Endothelial cell of umbilical vein (primary cell): ENCODE measurements around the gene ARHGEF28. TPM values are rescaled to one million over a fixed set of nuclear protein-coding genes. Genes with fewer than 3 reads are reported as not detected.

Experiments
- BruUV-seq: library from RNA; stranded (reverse); fragments of 400-500 nt; replicated peaks from 2 replicates; lab custom pipeline; 2021; lab: Mats Ljungman, UMichigan
- CTCF ChIA-PET: fragments of 300-600, 350-600 bp; sonication (Branson Sonifier 250); formaldehyde crosslinking; loops from one replicate; lab custom pipeline; 2021; ENCODE audit warnings: antibody characterized with exemption, inconsistent platforms; lab: Charles Lee
- POLR2A ChIA-PET: fragments of 300-600, 350-600 bp; sonication (Branson Sonifier 250); formaldehyde crosslinking; loops from one replicate; lab custom pipeline; 2021; ENCODE audit warnings: antibody characterized with exemption, inconsistent platforms; lab: Charles Lee
- DNase-seq: peaks from one replicate; pipeline ENCODE4 v3.0.0-alpha.2; 2011; ENCODE audit warnings: low read depth, low spot score
- FAIRE-seq: peaks from 2 replicates; lab custom pipeline; 2011; peaks lifted over from hg19 to GRCh38; lab: Jason Lieb, UNC
- H2AFZ ChIP-seq: 2 replicates; pipeline ENCODE4 v1.6.0; 2012; ENCODE audit warnings: low read depth, low read length, control low read depth, inconsistent platforms
- H3K27ac ChIP-seq: 2 replicates; pipeline ENCODE4 v1.5.1; 2011; ENCODE audit warnings: low read depth, mild to moderate bottlenecking, control low read depth, low read length, moderate library complexity; ENCODE audit not compliant: insufficient read depth
- H3K27me3 ChIP-seq, 2 experiments: 2 replicates each; pipeline versions ENCODE4 v1.6.0 to v1.6.1; 2011; ENCODE audit warnings: low read length in 2 of 2, mixed read lengths in 1 of 2; ENCODE audit not compliant: control insufficient read depth in 2 of 2, insufficient read depth in 2 of 2
- H3K36me3 ChIP-seq, 2 experiments: 2 replicates in 1 of 2; 3 replicates in 1 of 2; pipeline ENCODE4 v1.5.1; 2011; ENCODE audit warnings: low read length in 2 of 2, mild to moderate bottlenecking in 1 of 2, moderate library complexity in 1 of 2; ENCODE audit not compliant: control insufficient read depth in 2 of 2, insufficient read depth in 2 of 2; ENCODE audit errors: extremely low read depth in 1 of 2
- H3K4me1 ChIP-seq: 3 replicates; pipeline ENCODE4 v1.5.1; 2011; ENCODE audit warnings: mild to moderate bottlenecking, low read length; ENCODE audit not compliant: control insufficient read depth, insufficient read depth; ENCODE audit errors: extremely low read depth
- H3K4me2 ChIP-seq: 2 replicates; pipeline ENCODE4 v1.6.1; 2011; ENCODE audit warnings: low read length, control low read depth, mixed read lengths; ENCODE audit not compliant: insufficient read depth
- H3K4me3 ChIP-seq, 3 experiments: fragments of 200-600 bp in 1 of 3; sonication (generic), shearing (Covaris generic) in 1 of 3; replicated peaks in 1 of 3; 2 replicates each; pipeline ENCODE4 v1.5.1; 2011 to 2016; ENCODE audit warnings: control low read depth in 3 of 3, low read length in 3 of 3, mild to moderate bottlenecking in 2 of 3, inconsistent platforms in 1 of 3, low read depth in 1 of 3, moderate library complexity in 1 of 3; ENCODE audit not compliant: insufficient read depth in 1 of 3
- H3K79me2 ChIP-seq: 2 replicates; pipeline ENCODE4 v1.6.0; 2012; ENCODE audit warnings: low read length, inconsistent platforms; ENCODE audit not compliant: control insufficient read depth, insufficient read depth
- H3K9ac ChIP-seq: replicated peaks from 2 replicates; pipeline ENCODE3; 2011; ENCODE audit warnings: low read length, control low read depth; ENCODE audit not compliant: insufficient read depth; ENCODE audit errors: extremely low read depth
- H3K9me1 ChIP-seq: replicated peaks from 3 replicates; pipeline ENCODE4 v1.6.0; 2011; ENCODE audit warnings: mild to moderate bottlenecking, low read length; ENCODE audit not compliant: control insufficient read depth, insufficient read depth; ENCODE audit errors: extremely low read depth
- H3K9me3 ChIP-seq: replicated peaks from 2 replicates; pipeline ENCODE4 v1.5.1; 2012; ENCODE audit warnings: low read length, inconsistent platforms; ENCODE audit not compliant: control insufficient read depth, insufficient read depth
- H4K20me1 ChIP-seq: replicated peaks from 2 replicates; pipeline ENCODE3; 2011; ENCODE audit warnings: mild to moderate bottlenecking, low read length; ENCODE audit not compliant: control insufficient read depth, insufficient read depth; ENCODE audit errors: extremely low read depth
- EZH2 ChIP-seq: IDR thresholded peaks from 2 replicates; pipeline ENCODE4 v1.6.1; 2012; ENCODE audit warnings: borderline replicate concordance, low read depth, mild to moderate bottlenecking, moderate library complexity, low read length, inconsistent platforms; ENCODE audit not compliant: severe bottlenecking
- FOS ChIP-seq: IDR thresholded peaks from 2 replicates; pipeline ENCODE4 v1.6.1; 2011; ENCODE audit warnings: mild to moderate bottlenecking, low read length, moderate library complexity, borderline replicate concordance; ENCODE audit not compliant: insufficient read depth
- GATA2 ChIP-seq: IDR thresholded peaks from 2 replicates; pipeline ENCODE4 v1.7.0; 2011; ENCODE audit warnings: low read depth, mild to moderate bottlenecking, moderate library complexity, mixed read lengths, low read length; ENCODE audit not compliant: insufficient read length, insufficient read depth
- JUN ChIP-seq: IDR thresholded peaks from 2 replicates; pipeline ENCODE4 v1.6.1; 2011; ENCODE audit warnings: borderline replicate concordance, low read depth; ENCODE audit not compliant: insufficient read length, insufficient read depth
- MYC ChIP-seq: IDR thresholded peaks from one replicate; pipeline ENCODE4 v1.6.1; 2011; ENCODE audit warnings: mild to moderate bottlenecking, low read depth, low read length
- POLR2A ChIP-seq: IDR thresholded peaks from 2 replicates; pipeline ENCODE4 v1.6.1; 2012; ENCODE audit warnings: low read depth, mild to moderate bottlenecking, control low read depth, low read length
- POLR2AphosphoS5 ChIP-seq: IDR thresholded peaks from 2 replicates; pipeline ENCODE4 v1.6.1; 2012; ENCODE audit warnings: low read depth, mild to moderate bottlenecking, control low read depth, low read length, moderate library complexity; ENCODE audit not compliant: insufficient read depth
- dilution Hi-C: fragments of 300-500 bp; cut with MboI; formaldehyde crosslinking; loops from one replicate; pipeline ENCODE4 v1.15.0; 2019; ENCODE audit warnings: low sequenced_read_pairs; ENCODE audit not compliant: extremely low pct_ligation_motif_present
- intact Hi-C: fragments of 100-400 bp; cut with micrococcal nuclease; formaldehyde crosslinking; loops from one replicate; pipeline ENCODE4 v1.10.0; 2022
- polyA plus RNA-seq, 4 experiments: library from polyadenylated mRNA; depleted of rRNA in 3 of 4; stranded (reverse) in 3 of 4; unstranded in 1 of 4; fragments of >200 nt; gene quantifications; 2 replicates each; pipeline versions ENCODE4 v1.2.1 to v1.2.3, GENCODE V29; 2011 to 2012; ENCODE audit warnings: missing spikeins in 1 of 4
- total RNA-seq: library from RNA; stranded (reverse); gene quantifications from 2 replicates; pipeline ENCODE4 v1.2.3, GENCODE V29; 2021
- TF ChIP-seq, protein P1 (sequence below), 2 donors: IDR thresholded peaks; 1 replicate in 1 of 2; 2 replicates in 1 of 2; pipeline ENCODE4 v1.5.1; 2011; ENCODE audit warnings: low read length in 2 of 2, mild to moderate bottlenecking in 2 of 2, moderate library complexity in 2 of 2, control low read depth in 1 of 2, inconsistent platforms in 1 of 2, low read depth in 1 of 2; ENCODE audit not compliant: insufficient read depth in 1 of 2; ENCODE audit errors: extremely low read depth in 1 of 2
- TF ChIP-seq, protein P2 (sequence below): IDR thresholded peaks from 2 replicates; pipeline ENCODE4 v1.6.1; 2011; ENCODE audit not compliant: insufficient read depth, insufficient read length

Gene ARHGEF28
- total and polyA plus RNA-seq, 2 donors (not counting 3 experiments of a cell fraction or from before 2014, with no cell fraction given) = 29.5 to 108 TPM

DNA sequence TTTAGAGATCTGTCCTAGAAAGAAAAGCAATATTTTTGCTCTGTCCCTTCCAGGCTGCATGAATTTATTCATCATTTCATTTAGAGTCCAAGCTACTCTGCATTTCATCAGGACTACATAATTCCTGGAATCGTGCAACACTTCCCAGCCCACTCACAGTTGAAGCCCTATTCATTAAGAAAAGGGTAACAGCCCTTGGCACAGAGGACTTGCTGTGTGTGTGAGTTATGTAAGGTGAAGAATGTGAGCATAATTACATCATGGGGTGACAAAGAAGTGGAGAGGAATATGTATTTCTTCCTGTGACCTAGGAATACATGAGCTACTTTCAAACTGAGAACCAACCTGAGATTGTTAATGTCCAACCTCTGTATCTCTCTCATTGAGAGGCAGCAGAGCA lies 317.4 kb downstream of the ARHGEF28 start:
- Histone ChIP-seq H3K4me2 (no peak overlapping the region), H2AFZ (no peak overlapping the region), H3K4me3 (no peak overlapping the region), H3K36me3 (peaks cover 4 to 8% of the 10 kb centered on the region in 2 experiments), H3K27me3 (no peaks in the 10 kb centered on the region), H3K9me3 (no peaks in the 10 kb centered on the region), H3K9ac (no peak overlapping the region), H4K20me1 (no peaks in the 10 kb centered on the region), H3K4me1 (peaks cover 10% of the 10 kb centered on the region), H3K79me2 (no peaks in the 10 kb centered on the region), H3K9me1 (no peaks in the 10 kb centered on the region), H3K27ac (no peak overlapping the region)
- FAIRE-seq (no peak), DNase-seq (no peak)
- intact Hi-C loops = no loop called here
- ChIA-PET CTCF (interaction anchor here (1.7 kb wide), 1 partner anchor 10 kb away, joined by 3 read pairs; no protein-coding TSS in a partner anchor), POLR2A (no interaction called here)
- dilution Hi-C loops = no loop called here
- BruUV-seq = no TSS peak
- TF ChIP-seq GATA2 = no peak
- TF ChIP-seq POLR2A = no peak
- TF ChIP-seq, protein P1, sequence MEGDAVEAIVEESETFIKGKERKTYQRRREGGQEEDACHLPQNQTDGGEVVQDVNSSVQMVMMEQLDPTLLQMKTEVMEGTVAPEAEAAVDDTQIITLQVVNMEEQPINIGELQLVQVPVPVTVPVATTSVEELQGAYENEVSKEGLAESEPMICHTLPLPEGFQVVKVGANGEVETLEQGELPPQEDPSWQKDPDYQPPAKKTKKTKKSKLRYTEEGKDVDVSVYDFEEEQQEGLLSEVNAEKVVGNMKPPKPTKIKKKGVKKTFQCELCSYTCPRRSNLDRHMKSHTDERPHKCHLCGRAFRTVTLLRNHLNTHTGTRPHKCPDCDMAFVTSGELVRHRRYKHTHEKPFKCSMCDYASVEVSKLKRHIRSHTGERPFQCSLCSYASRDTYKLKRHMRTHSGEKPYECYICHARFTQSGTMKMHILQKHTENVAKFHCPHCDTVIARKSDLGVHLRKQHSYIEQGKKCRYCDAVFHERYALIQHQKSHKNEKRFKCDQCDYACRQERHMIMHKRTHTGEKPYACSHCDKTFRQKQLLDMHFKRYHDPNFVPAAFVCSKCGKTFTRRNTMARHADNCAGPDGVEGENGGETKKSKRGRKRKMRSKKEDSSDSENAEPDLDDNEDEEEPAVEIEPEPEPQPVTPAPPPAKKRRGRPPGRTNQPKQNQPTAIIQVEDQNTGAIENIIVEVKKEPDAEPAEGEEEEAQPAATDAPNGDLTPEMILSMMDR (IDR thresholded peaks at IDR 0.05; ENCODE audit: extremely low read depth in 1 of 2, insufficient read depth in 1 of 2, low read depth in 1 of 2, low read length in 2 of 2) = no peak
- TF ChIP-seq FOS = no peak
- no peak for TF ChIP-seq JUN
- TF ChIP-seq MYC = no peak
- TF ChIP-seq POLR2AphosphoS5 = no peak
- TF ChIP-seq EZH2 = no peak
- TF ChIP-seq, protein P2, sequence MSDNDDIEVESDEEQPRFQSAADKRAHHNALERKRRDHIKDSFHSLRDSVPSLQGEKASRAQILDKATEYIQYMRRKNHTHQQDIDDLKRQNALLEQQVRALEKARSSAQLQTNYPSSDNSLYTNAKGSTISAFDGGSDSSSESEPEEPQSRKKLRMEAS = no peak
